Progenitor cell of endocrine pancreas (in vitro differentiated cells): Measurements from ENCODE around the gene UBE2G2. TPM values are rescaled to one million over a fixed set of nuclear protein-coding genes. Genes with fewer than 3 reads are reported as not detected.

Experiments used
- DNase-seq: peaks from one replicate; pipeline ENCODE4 v3.0.0; 2021; ENCODE audit warnings: low spot score; ENCODE audit not compliant: unreplicated experiment
- H3K27ac Mint-ChIP-seq: 2 replicates; pipeline ENCODE4 v1.8.0; 2021; ENCODE audit warnings: mild to moderate bottlenecking, moderate library complexity, mixed read lengths
- H3K27me3 Mint-ChIP-seq: 2 replicates; pipeline ENCODE4 v1.8.0; 2021; ENCODE audit warnings: mixed read lengths
- H3K36me3 Mint-ChIP-seq: 2 replicates; pipeline ENCODE4 v1.8.0; 2022; ENCODE audit warnings: mixed read lengths; ENCODE audit not compliant: insufficient read depth
- H3K4me1 Mint-ChIP-seq: 2 replicates; pipeline ENCODE4 v1.8.0; 2021; ENCODE audit warnings: low read depth, mixed read lengths
- H3K4me3 Mint-ChIP-seq: 2 replicates; pipeline ENCODE4 v1.8.0; 2021; ENCODE audit warnings: low read depth, mild to moderate bottlenecking, moderate library complexity, mixed read lengths
- H3K9me3 Mint-ChIP-seq: 2 replicates; pipeline ENCODE4 v1.8.0; 2021; ENCODE audit warnings: low read depth, mixed read lengths
- total RNA-seq: library from RNA; stranded (reverse); gene quantifications from 2 replicates; pipeline ENCODE4 v1.2.1, GENCODE V29; 2021
- TF ChIP-seq, protein P1 (sequence below): fragments of 200-600 bp; sonication (generic); IDR thresholded peaks from one replicate; pipeline ENCODE4 v1.5.0; 2021; ENCODE audit warnings: antibody characterized with exemption, mild to moderate bottlenecking; ENCODE audit not compliant: unreplicated experiment

The UBE2G2 gene
- total RNA-seq, 1 donor from 2014 or later = 78.7 TPM

DNA sequence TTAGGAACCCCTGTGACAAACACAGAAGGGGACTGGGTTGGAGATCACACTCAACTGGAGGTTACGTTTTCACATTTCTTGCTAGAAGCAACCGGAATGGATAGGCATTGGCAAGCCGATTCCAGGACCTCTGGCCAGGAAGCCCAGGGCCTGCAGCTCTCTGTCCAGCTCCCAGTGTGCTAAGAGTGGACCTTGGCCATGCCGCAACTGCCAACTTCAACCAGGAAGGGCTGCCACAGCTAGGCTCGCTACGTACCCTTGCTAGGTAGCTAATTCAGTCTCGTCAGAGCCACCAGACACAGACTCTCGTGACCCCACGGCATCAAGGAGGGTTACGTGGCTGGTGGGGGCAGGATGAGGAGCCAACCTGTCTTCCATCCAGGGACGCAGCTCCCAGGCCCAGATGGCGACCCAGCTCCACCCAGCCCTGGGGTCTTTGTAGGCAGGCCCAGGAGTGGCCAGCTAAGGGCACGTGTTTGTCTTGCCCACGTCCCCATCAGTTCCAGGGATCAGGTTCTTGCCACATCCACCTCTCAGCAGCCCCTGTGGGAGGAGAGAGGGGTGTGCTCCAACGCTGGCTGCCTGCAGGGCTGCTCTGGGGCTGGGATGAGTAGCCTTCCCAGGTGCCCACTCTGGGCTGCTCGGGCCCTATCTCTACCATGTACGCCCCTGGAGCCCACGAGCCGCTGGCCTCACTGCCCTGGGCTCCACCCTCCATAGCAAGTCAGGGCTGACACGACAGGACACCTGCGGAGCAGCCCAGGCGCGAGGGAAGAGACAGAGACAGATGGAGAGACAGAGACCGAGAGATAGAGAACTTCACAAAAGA is 39.2 kb downstream of the UBE2G2 start:
- H3K4me1 Mint-ChIP-seq = peaks cover 9% of the 10 kb centered on the region
- H3K4me3 Mint-ChIP-seq = no peak overlapping the region
- H3K27ac Mint-ChIP-seq = no peak overlapping the region
- no peaks in the 10 kb centered on the region for H3K36me3 Mint-ChIP-seq
- H3K9me3 Mint-ChIP-seq = no peaks in the 10 kb centered on the region
- peaks cover 4% of the 10 kb centered on the region for H3K27me3 Mint-ChIP-seq
- TF ChIP-seq, protein P1, sequence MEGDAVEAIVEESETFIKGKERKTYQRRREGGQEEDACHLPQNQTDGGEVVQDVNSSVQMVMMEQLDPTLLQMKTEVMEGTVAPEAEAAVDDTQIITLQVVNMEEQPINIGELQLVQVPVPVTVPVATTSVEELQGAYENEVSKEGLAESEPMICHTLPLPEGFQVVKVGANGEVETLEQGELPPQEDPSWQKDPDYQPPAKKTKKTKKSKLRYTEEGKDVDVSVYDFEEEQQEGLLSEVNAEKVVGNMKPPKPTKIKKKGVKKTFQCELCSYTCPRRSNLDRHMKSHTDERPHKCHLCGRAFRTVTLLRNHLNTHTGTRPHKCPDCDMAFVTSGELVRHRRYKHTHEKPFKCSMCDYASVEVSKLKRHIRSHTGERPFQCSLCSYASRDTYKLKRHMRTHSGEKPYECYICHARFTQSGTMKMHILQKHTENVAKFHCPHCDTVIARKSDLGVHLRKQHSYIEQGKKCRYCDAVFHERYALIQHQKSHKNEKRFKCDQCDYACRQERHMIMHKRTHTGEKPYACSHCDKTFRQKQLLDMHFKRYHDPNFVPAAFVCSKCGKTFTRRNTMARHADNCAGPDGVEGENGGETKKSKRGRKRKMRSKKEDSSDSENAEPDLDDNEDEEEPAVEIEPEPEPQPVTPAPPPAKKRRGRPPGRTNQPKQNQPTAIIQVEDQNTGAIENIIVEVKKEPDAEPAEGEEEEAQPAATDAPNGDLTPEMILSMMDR = no peak
- no peak for DNase-seq

DNA sequence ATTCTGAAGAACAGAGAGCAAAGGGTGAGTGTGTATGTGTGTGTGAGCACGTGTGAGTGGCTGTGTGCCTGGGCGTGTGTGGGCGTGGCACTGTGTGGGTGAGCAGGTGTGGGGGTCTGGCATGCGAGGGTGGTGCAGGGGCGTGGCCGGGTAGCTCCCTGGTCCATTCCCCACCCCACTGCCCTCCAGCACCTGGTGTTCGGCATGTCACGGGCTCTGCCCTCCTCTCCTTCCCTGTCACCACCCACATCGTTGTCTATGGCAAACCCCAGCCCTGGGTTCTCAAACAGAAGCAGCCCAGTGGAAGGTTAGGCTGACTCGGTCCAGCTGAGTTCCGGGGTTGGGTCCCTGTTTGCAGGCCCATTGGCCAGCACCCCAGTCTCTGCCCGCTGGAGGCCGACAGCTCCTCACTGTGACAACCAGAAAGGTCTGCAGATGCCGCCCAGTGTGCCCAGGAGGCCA is 39.8 kb downstream of the UBE2G2 start:
- H3K36me3 Mint-ChIP-seq = no peaks in the 10 kb centered on the region
- H3K27me3 Mint-ChIP-seq = peaks cover 4% of the 10 kb centered on the region
- TF ChIP-seq, protein P1 = no peak
- H3K4me3 Mint-ChIP-seq = no peak overlapping the region
- H3K4me1 Mint-ChIP-seq = peaks cover 9% of the 10 kb centered on the region
- no peak overlapping the region for H3K27ac Mint-ChIP-seq
- H3K9me3 Mint-ChIP-seq = no peaks in the 10 kb centered on the region
- no peak for DNase-seq

DNA sequence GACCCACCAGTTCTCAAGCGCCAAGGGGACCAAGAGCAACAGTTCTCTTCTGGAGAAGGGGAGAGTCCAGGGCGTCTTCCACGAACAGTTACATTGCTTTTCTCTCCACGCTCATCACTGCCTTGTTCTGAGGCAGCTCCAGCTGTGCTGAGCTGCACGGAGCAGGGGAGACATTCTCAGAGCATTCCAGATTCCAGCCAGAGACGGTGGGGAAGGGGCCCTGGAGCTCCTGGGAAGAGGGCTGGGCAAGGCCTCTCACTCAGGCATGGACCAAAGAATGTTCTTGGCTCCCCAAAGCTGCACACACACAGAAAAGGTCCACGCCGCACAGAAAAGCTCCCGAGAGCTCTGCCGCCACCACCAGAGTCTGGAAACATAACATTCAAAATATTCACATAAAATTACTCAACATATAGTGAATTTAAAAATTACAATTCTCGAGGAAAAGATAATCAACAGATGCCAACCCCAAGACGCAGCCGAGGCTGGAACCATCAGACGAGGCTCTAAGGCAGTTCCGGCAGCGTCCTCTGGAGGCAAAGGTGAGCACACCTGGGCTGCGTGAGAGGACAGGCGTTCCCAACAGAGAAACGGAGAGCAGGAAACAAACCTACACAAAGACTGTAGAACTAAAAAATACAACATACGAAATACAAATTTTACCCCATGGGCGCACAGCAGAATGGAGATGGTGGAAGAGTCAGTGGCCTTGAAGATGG is 40.5 kb downstream of the UBE2G2 start:
- Mint-ChIP-seq H3K27me3 (peaks cover 5% of the 10 kb centered on the region), H3K27ac (no peak overlapping the region), H3K4me3 (no peak overlapping the region), H3K4me1 (peaks cover 9% of the 10 kb centered on the region), H3K36me3 (no peaks in the 10 kb centered on the region), H3K9me3 (no peaks in the 10 kb centered on the region)
- no peak for DNase-seq
- TF ChIP-seq, protein P1 = peak; percentile 66

DNA sequence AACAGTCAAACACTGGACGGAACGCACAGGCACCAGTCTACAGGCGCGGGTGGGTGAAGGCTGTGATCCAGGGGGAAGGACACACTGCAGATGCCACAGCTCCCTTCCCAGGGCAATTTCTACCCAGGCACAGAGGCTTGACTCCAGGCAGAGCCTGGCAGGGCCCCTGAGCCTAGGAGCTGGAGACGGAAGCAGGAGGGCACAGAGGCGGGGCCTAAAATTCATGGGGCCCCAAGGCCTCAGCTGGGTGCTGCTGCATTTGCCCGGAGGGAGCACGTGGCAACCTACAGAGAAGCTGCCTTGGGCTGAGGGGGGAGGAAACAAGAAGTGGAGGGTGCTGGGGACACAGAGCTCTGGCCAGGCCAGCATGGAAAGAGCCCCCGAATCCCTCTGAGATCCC is 41.2 kb downstream of the UBE2G2 start:
- Mint-ChIP-seq H3K4me1 (peaks cover 4% of the 10 kb centered on the region), H3K4me3 (no peak overlapping the region), H3K36me3 (no peaks in the 10 kb centered on the region), H3K27ac (no peak overlapping the region), H3K9me3 (no peaks in the 10 kb centered on the region), H3K27me3 (peaks cover 8% of the 10 kb centered on the region)
- no peak for DNase-seq
- TF ChIP-seq, protein P1 = no peak

DNA sequence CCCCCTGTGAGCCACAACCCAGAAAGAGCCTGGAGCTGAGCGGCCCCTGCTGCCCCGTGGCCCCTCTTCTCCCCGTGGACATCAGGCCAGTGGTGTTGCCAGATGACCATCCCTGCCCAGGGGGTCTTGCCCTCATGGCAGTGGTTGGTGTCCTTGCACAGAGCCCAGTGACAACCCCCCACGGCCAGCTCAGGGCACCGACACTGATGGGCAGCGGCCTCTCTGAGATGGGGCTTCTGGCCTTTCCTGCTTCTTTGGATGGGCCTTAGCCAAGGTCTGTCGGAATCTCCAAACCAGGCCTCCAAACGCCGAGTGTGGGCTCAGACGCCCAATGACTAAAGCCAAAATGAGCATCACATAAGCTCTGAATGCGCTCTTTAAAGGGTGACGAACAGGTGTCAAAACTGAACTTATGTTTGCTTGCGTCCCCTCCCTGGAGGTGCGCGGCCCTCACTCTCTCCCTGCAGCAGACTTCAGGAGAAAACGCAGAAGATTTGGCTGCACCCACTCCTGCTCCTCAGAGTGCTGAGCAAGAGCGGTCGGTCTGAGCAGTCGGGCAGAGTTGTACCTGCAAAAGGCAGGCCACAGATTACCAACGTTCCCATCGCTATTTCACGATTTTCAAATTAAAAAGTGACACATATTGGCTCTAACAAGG is 41.9 kb downstream of the UBE2G2 start:
- Mint-ChIP-seq H3K4me3 (no peak overlapping the region), H3K36me3 (no peaks in the 10 kb centered on the region), H3K9me3 (peaks cover 4% of the 10 kb centered on the region), H3K27me3 (peaks cover 8% of the 10 kb centered on the region), H3K27ac (no peak overlapping the region), H3K4me1 (peaks cover 2% of the 10 kb centered on the region)
- TF ChIP-seq, protein P1 = no peak
- DNase-seq = no peak
